Osteocyte (in vitro differentiated cells): Measurements from ENCODE around the gene RBFOX2. TPM values are rescaled to one million over a fixed set of nuclear protein-coding genes. Genes with fewer than 3 reads are reported as not detected.

Experiments
- DNase-seq: peaks from one replicate; pipeline ENCODE4 v3.0.0; 2021; ENCODE audit warnings: mixed read lengths; ENCODE audit not compliant: unreplicated experiment; ENCODE audit errors: extremely low spot score
- H3K27ac Mint-ChIP-seq: one replicate; pipeline ENCODE4 v1.8.0; 2021; ENCODE audit warnings: mild to moderate bottlenecking, mixed read lengths; ENCODE audit not compliant: unreplicated experiment
- H3K27me3 Mint-ChIP-seq: one replicate; pipeline ENCODE4 v1.8.0; 2021; ENCODE audit warnings: mixed read lengths; ENCODE audit not compliant: unreplicated experiment
- H3K36me3 Mint-ChIP-seq: one replicate; pipeline ENCODE4 v1.8.0; 2021; ENCODE audit warnings: mixed read lengths; ENCODE audit not compliant: unreplicated experiment
- H3K4me1 Mint-ChIP-seq: one replicate; pipeline ENCODE4 v1.8.0; 2021; ENCODE audit warnings: mixed read lengths; ENCODE audit not compliant: unreplicated experiment
- H3K4me3 Mint-ChIP-seq: one replicate; pipeline ENCODE4 v1.8.0; 2021; ENCODE audit warnings: mild to moderate bottlenecking, moderate library complexity, mixed read lengths; ENCODE audit not compliant: unreplicated experiment
- H3K9me3 Mint-ChIP-seq: one replicate; pipeline ENCODE4 v1.8.0; 2021; ENCODE audit warnings: mixed read lengths; ENCODE audit not compliant: unreplicated experiment
- total RNA-seq: library from RNA; stranded (reverse); gene quantifications from 2 replicates; pipeline ENCODE4 v1.2.1, GENCODE V29; 2021
- TF ChIP-seq, protein P1 (sequence below): fragments of 200-600 bp; sonication (generic); IDR thresholded peaks from 2 replicates; pipeline ENCODE4 v1.5.0; 2021; ENCODE audit warnings: antibody characterized with exemption, mild to moderate bottlenecking, moderate library complexity

Gene RBFOX2
- total RNA-seq, 1 donor from 2014 or later = 151 TPM

DNA sequence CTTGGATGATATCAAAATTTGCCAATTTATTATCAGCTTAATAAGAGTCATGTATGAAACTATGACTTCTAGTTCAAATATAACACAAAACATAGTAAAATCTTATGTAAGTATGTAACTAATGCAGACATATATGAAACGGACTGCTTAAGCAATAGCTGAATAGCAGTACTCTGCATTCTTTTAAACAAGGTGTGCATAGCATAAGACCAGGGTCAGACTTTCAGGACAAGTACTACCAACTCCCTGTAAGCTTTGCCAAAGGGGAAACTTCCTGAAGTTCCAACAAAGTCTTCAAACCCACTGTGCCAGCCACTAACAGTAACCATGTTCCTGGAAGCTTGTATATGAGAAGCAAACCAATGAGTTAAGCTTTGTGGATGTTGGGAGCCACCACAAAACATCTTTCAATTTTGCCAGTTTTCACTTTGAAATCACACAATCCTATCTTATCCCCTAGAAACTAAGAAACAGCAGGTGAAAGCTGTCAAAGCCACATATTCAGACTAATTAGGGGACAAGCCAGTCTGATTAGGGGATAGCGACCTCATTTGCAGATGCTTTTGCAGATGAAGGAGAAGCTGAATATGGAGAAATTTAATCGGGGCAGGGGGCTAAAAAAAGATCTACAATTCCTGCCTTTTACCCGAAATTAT is 13.3 kb downstream of the RBFOX2 start:
- Mint-ChIP-seq H3K9me3 (no peaks in the 10 kb centered on the region), H3K4me1 (peaks cover 66% of the 10 kb centered on the region), H3K36me3 (no peaks in the 10 kb centered on the region), H3K27me3 (no peaks in the 10 kb centered on the region), H3K27ac (no peak overlapping the region), H3K4me3 (no peak overlapping the region)
- DNase-seq = no peak
- TF ChIP-seq, protein P1, sequence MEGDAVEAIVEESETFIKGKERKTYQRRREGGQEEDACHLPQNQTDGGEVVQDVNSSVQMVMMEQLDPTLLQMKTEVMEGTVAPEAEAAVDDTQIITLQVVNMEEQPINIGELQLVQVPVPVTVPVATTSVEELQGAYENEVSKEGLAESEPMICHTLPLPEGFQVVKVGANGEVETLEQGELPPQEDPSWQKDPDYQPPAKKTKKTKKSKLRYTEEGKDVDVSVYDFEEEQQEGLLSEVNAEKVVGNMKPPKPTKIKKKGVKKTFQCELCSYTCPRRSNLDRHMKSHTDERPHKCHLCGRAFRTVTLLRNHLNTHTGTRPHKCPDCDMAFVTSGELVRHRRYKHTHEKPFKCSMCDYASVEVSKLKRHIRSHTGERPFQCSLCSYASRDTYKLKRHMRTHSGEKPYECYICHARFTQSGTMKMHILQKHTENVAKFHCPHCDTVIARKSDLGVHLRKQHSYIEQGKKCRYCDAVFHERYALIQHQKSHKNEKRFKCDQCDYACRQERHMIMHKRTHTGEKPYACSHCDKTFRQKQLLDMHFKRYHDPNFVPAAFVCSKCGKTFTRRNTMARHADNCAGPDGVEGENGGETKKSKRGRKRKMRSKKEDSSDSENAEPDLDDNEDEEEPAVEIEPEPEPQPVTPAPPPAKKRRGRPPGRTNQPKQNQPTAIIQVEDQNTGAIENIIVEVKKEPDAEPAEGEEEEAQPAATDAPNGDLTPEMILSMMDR = no peak

DNA sequence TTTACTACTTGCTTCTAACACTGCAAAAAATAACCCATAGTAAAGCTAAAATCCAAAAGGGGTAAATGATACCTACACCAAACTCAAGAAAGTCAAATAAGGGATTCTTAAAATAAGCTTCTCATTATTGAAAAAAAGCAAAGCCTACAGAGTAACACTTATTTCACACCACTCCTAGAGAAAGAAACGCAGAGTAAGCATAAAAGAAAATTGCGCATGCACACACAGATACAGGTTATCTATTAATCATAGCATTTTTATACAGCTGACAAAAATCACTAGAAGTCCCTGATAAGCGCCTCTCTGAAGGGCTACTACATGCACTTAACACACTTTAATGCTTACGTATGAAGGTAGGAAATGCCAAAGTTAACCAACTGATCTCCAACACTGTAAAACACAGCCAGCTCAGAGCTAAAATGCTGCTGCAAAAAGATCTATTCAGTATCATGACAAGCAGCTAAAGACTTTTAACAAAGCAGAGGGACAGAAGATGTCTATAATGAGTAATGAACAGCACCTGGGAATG is 14.0 kb downstream of the RBFOX2 start:
- TF ChIP-seq, protein P1 = no peak
- Mint-ChIP-seq H3K27me3 (no peaks in the 10 kb centered on the region), H3K4me1 (peaks cover 73% of the 10 kb centered on the region), H3K27ac (no peak overlapping the region), H3K4me3 (no peak overlapping the region), H3K36me3 (no peaks in the 10 kb centered on the region), H3K9me3 (no peaks in the 10 kb centered on the region)
- DNase-seq = no peak

DNA sequence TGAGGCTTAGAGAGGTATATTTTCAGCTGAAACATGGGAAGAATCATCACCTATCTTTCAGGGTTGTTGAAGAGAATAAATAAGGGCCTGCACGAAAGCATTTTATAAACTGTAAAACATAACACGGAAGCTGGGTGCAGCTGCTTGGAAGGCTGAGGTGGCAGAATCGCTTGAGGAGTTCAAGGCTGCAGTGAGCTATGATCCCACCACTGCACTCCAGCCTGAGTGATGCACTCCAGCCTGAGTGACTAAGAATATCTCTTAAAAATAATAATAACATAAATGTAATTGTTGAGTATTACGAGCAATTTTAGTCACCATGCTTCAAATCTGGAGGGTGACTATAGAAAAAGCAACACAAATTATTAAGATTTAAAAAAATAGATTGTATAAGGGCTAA is 16.3 kb downstream of the RBFOX2 start:
- Mint-ChIP-seq H3K4me1 (peaks cover 73% of the 10 kb centered on the region), H3K27ac (no peak overlapping the region), H3K36me3 (no peaks in the 10 kb centered on the region), H3K4me3 (no peak overlapping the region), H3K27me3 (no peaks in the 10 kb centered on the region), H3K9me3 (no peaks in the 10 kb centered on the region)
- TF ChIP-seq, protein P1 = no peak
- no peak for DNase-seq

DNA sequence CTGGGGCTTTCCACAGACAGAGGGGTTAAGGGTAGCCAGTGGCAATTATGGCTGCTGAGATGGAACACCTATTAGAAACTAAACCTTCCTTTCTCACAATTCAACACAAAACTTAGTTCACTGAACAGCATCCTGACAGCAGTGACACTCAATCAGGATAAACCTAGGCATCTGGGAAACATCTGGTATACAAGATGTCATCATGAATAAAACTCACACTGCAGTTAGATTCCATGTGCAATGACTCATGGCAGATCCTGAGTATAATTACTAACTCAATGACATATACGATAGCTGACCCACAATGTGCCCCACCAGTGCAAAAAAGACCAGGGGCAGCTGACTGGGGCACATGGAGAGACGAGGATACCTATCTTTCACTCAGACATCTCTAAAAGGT is 17.7 kb downstream of the RBFOX2 start:
- Mint-ChIP-seq H3K9me3 (no peaks in the 10 kb centered on the region), H3K36me3 (peaks cover 3% of the 10 kb centered on the region), H3K4me3 (no peak overlapping the region), H3K27me3 (no peaks in the 10 kb centered on the region), H3K27ac (peak overlapping the region; percentile 55), H3K4me1 (peaks cover 66% of the 10 kb centered on the region)
- TF ChIP-seq, protein P1 = no peak
- DNase-seq = no peak

DNA sequence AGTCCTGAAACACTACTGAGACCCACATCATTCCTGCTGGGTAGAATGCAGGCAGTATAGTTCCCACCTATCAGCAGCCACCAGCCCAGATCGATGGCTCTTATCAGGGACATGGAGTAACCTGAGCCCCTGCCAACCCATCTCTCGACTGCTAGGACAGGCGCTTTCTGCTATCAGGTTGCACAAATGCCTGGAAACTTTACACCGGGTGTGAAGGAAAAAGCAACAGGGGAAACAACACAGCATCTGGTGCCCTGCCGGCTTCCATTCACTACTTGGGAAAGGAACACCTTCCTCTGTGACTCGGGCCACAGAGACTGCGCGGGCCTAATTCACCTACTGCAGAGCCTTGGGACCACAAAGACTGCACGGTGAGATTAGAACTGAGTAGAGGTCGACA is 18.5 kb downstream of the RBFOX2 start:
- H3K36me3 Mint-ChIP-seq = peaks cover 3% of the 10 kb centered on the region
- no peaks in the 10 kb centered on the region for H3K9me3 Mint-ChIP-seq
- TF ChIP-seq, protein P1 = no peak
- no peak for DNase-seq
- no peak overlapping the region for H3K4me3 Mint-ChIP-seq
- peak overlapping the region; percentile 33 for H3K27ac Mint-ChIP-seq
- H3K27me3 Mint-ChIP-seq = no peaks in the 10 kb centered on the region
- H3K4me1 Mint-ChIP-seq = peaks cover 61% of the 10 kb centered on the region
